MCF 10A (cell line): ENCODE measurements around the gene NAT14. TPM values are rescaled to one million over a fixed set of nuclear protein-coding genes. Genes with fewer than 3 reads are reported as not detected.
A peak's percentile ranks its signal among the peaks of the same experiment; 100 is the strongest.

Experiments used
- BruUV-seq: library from RNA; stranded (reverse); fragments of 400-500 nt; replicated peaks from 2 replicates; lab custom pipeline; 2021; lab: Mats Ljungman, UMichigan
- CTCF ChIA-PET: fragments of 300-600 bp; sonication (Branson Sonifier 250); formaldehyde crosslinking; extraction: SDS; loops from one replicate; lab custom pipeline; 2021; ENCODE audit warnings: antibody characterized with exemption, inconsistent platforms; lab: Yijun Ruan, JAX
- POLR2A ChIA-PET: fragments of 300-600, 350-650 bp; sonication (Branson Sonifier 250); formaldehyde crosslinking; extraction: SDS; loops from one replicate; lab custom pipeline; 2020; ENCODE audit warnings: antibody characterized with exemption, inconsistent platforms; lab: Yijun Ruan, JAX
- DNase-seq: peaks from one replicate; pipeline ENCODE4 v3.0.0-alpha.2; 2018; ENCODE audit not compliant: unreplicated experiment
- H3K27ac Mint-ChIP-seq: one replicate; pipeline ENCODE4 v1.8.0; 2022; ENCODE audit warnings: mild to moderate bottlenecking, low read depth, mixed read lengths; ENCODE audit not compliant: unreplicated experiment
- H3K27me3 Mint-ChIP-seq: one replicate; pipeline ENCODE4 v1.8.0; 2022; ENCODE audit warnings: mixed read lengths; ENCODE audit not compliant: insufficient read depth, unreplicated experiment
- H3K36me3 Mint-ChIP-seq: one replicate; pipeline ENCODE4 v1.8.0; 2022; ENCODE audit warnings: mild to moderate bottlenecking, moderate library complexity, mixed read lengths; ENCODE audit not compliant: insufficient read depth, unreplicated experiment
- H3K4me1 Mint-ChIP-seq: one replicate; pipeline ENCODE4 v1.8.0; 2022; ENCODE audit warnings: mixed read lengths; ENCODE audit not compliant: insufficient read depth, unreplicated experiment
- H3K4me3 Mint-ChIP-seq: one replicate; pipeline ENCODE4 v1.8.0; 2022; ENCODE audit warnings: mild to moderate bottlenecking, moderate library complexity, mixed read lengths; ENCODE audit not compliant: unreplicated experiment
- H3K9me3 Mint-ChIP-seq: one replicate; pipeline ENCODE4 v1.8.0; 2022; ENCODE audit warnings: mixed read lengths; ENCODE audit not compliant: unreplicated experiment
- intact Hi-C: fragments of 100-400 bp; cut with micrococcal nuclease; formaldehyde crosslinking; loops from 2 replicates; pipeline ENCODE4 v1.14.1; 2022
- total RNA-seq: library from RNA; stranded (reverse); gene quantifications from 2 replicates; pipeline ENCODE4 v1.2.3, GENCODE V29; 2022
- TF ChIP-seq, protein P1 (sequence below): fragments of 200-600 bp; IDR thresholded peaks from one replicate; pipeline ENCODE4 v1.8.0; 2022; ENCODE audit warnings: antibody characterized with exemption, mild to moderate bottlenecking; ENCODE audit not compliant: unreplicated experiment

NAT14 gene
- total RNA-seq, 1 experiment from 2014 or later: 22.8 TPM

DNA sequence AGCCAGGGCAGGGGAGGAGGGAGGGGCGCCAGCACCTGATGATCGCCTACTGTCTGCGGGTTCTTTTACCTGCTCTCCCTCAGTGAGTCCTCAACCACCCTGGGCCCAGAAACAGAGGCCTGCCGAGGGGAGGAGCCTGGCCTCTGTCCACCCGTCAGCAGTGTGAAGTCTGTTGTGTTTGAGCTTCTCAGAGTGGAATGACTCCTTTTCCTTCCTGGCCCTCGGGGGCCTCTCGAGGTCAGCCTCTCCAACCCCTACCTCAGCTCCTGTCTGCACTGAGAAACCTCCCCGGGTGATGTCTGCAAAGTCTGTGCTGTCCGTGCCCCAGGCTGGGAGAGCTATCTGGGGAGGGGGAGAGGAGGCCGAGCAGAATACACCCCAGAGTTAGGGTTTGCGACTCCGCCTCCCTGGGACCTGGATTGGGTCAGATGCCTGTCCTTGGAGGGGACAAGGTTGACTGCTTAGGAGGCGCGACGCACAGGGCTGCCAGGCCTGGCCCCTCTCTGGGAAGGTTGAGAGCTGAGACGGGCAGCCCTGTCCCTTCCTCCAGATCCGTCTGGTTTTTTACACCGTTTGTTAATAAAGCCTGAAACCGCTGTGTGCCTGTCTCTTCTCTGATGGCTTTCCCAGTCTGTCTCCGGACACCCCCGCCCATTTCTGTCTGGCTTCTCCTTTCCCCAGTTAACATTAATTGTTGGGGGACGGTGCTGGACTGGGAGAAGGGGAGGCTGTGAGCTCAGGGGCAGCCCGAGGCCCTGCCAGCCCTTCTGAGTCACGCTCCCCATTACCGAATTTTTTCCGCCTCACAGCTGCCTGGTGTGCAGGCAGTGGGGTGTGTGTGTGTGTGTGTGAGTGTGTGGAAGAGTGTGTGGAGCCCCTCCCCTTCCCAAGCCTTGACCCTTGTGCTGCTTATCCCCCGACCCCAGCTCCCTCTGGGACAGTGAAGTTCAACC lies 2.3 kb downstream of the NAT14 start:
- TF ChIP-seq, protein P1, sequence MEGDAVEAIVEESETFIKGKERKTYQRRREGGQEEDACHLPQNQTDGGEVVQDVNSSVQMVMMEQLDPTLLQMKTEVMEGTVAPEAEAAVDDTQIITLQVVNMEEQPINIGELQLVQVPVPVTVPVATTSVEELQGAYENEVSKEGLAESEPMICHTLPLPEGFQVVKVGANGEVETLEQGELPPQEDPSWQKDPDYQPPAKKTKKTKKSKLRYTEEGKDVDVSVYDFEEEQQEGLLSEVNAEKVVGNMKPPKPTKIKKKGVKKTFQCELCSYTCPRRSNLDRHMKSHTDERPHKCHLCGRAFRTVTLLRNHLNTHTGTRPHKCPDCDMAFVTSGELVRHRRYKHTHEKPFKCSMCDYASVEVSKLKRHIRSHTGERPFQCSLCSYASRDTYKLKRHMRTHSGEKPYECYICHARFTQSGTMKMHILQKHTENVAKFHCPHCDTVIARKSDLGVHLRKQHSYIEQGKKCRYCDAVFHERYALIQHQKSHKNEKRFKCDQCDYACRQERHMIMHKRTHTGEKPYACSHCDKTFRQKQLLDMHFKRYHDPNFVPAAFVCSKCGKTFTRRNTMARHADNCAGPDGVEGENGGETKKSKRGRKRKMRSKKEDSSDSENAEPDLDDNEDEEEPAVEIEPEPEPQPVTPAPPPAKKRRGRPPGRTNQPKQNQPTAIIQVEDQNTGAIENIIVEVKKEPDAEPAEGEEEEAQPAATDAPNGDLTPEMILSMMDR: no peak
- peak; percentile 83 for DNase-seq
- Mint-ChIP-seq H3K9me3 (no peaks in the 10 kb centered on the region), H3K27me3 (no peaks in the 10 kb centered on the region), H3K36me3 (no peaks in the 10 kb centered on the region), H3K27ac (peak overlapping the region; percentile 87), H3K4me3 (peak overlapping the region; percentile 55), H3K4me1 (peaks cover 23% of the 10 kb centered on the region)
- POLR2A ChIA-PET: interaction anchor here (0.8 to 3.9 kb wide), 6 partner anchors 9 to 228 kb away, joined by 3 to 46 read pairs (median 4); partner anchors contain the start of genes ISOC2, PPP6R1, UBE2S and ZNF628
- BruUV-seq: TSS peak; percentile 66
- intact Hi-C loops: no loop called here
- CTCF ChIA-PET: interaction anchor here (0.5 to 3.1 kb wide), 11 partner anchors 10 to 811 kb away, joined by 3 to 20 read pairs (median 4); partner anchors contain the start of gene ZNF865

DNA sequence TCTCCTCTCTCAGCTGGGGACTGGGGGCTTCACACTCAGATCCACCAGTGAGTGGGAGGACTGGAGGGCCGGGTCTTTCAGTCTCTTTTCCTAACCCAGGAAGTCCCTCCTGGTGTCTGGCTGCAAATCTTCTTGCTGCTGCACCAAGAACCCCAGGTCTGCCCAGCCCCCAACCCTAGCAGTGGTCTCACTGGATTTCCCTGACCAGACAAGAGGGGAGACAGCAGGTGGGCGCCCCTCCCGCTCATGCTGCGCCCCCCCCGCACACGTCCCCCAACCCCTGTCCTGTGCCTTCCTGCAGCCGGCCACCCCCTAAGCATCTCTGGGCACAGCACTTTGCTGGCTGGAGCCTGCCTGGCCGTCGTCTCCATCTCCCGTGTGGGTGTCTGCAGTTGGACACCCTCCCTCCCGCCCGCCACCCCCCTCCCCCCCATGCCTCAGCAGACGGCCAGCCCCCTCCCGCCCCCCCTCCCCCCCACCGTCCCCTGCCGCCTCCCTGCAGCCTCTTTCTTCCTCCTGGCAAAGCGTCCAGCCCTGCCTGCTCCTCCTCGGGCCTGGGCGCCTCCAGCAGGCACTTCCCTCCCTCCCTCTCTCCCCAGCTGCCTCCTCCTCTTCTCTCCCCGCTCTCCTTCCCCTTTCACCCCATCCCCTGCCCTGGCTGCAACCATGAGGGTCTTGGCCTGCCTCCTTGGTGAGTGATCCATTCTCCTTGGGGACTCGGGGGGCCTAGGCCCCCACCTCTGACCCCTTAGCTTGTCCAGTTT lies 3.1 kb downstream of the NAT14 start, which contains the start of gene SSC5D:
TSS of gene SSC5D (plus strand) at position 513 of the 764 bp plus-strand sequence. CDS start at position 667, 154 bp downstream.
- H3K9me3 Mint-ChIP-seq: no peaks in the 10 kb centered on the region
- peak within 1 kb of the TSS; percentile 87 for H3K27ac Mint-ChIP-seq
- ChIA-PET CTCF (interaction anchor here (0.5 to 3.1 kb wide), 8 partner anchors 13 to 812 kb away, joined by 3 to 20 read pairs (median 4); partner anchors contain the start of gene ZNF865), POLR2A (interaction anchor here (1.3 to 3.9 kb wide), 3 partner anchors 8 to 26 kb away, joined by 4 to 46 read pairs (median 5); partner anchors contain the start of genes ISOC2 and ZNF628)
- no peak for DNase-seq
- peak within 1 kb of the TSS; percentile 55 for H3K4me3 Mint-ChIP-seq
- TF ChIP-seq, protein P1: no peak
- no peaks in the 10 kb centered on the region for H3K36me3 Mint-ChIP-seq
- H3K4me1 Mint-ChIP-seq: peaks cover 25% of the 10 kb centered on the region
- no peaks in the 10 kb centered on the region for H3K27me3 Mint-ChIP-seq
- no TSS peak for BruUV-seq
- intact Hi-C loops: no loop called here

DNA sequence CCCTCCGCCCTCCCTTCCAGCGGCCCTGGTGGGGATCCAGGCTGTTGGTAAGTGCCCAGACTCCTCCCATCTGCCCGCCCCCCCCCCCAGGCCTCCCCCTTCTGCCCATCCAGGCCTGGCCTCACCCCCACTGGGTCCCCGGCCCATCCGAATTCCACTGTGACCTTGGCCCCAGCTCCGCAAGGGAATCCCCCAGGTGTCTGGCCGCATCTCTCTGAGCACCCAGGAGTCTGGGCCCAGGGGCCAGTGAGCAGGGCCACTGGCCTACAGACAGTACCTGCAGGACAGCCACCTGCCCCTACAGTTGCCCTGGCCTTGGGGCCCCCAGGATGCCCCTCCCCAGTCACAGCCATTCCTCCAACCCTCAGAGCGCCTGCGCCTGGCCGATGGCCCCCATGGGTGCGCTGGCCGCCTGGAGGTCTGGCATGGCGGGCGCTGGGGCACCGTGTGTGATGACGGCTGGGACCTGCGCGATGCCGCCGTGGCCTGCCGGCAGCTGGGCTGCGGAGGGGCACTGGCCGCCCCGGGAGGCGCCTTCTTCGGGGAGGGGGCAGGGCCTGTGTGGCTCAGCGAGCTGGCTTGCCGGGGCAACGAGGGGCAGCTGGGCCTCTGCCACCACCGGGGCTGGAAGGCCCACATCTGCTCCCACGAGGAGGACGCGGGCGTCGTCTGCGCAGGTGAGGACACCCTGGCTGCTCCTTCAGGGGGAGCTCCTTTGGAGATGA lies 4.2 kb downstream of the NAT14 start:
- no peak for DNase-seq
- ChIA-PET CTCF (interaction anchor here (0.6 to 1.0 kb wide), 3 partner anchors 12 to 15 kb away, joined by 3 read pairs; no protein-coding TSS in a partner anchor), POLR2A (no interaction called here)
- TF ChIP-seq, protein P1: no peak
- H3K4me3 Mint-ChIP-seq: no peak overlapping the region
- peaks cover 25% of the 10 kb centered on the region for H3K4me1 Mint-ChIP-seq
- H3K27ac Mint-ChIP-seq: no peak overlapping the region
- no peaks in the 10 kb centered on the region for H3K9me3 Mint-ChIP-seq
- intact Hi-C loops: no loop called here
- BruUV-seq: no TSS peak
- no peaks in the 10 kb centered on the region for H3K27me3 Mint-ChIP-seq
- H3K36me3 Mint-ChIP-seq: peaks cover under 1% of the 10 kb centered on the region
